GOT3 (cell line): ENCODE measurements around the gene CDCP1.
"Not testable (repeated sequence)": the region's sequence is repeated elsewhere in the genome, so short reads cannot be mapped to it uniquely, and the experiment has no call there.

Experiments
- DNase-seq: peaks from one replicate; lab custom pipeline; 2025; ENCODE audit warnings: mixed read lengths; lab: John Stamatoyannopoulos, UW

Gene CDCP1

GRCh38 chr3:45056608-45057301 lies 89.4 kb downstream of the CDCP1 start:
- no peak for DNase-seq

- DNase-seq: no peak
These were observed 90.6 kb downstream of the CDCP1 start for GRCh38 chr3:45055411-45056143.

GRCh38 chr3:45055032-45055410 lies 91.2 kb downstream of the CDCP1 start:
- DNase-seq: no peak

GRCh38 chr3:45054196-45054857 lies 91.9 kb downstream of the CDCP1 start:
- peak; percentile 12 for DNase-seq

GRCh38 chr3:45053805-45054195 lies 92.4 kb downstream of the CDCP1 start:
- DNase-seq: not testable (repeated sequence)

GRCh38 chr3:45051685-45052084 lies 94.5 kb downstream of the CDCP1 start:
- no peak for DNase-seq

- DNase-seq: no peak
These were observed 96.4 kb downstream of the CDCP1 start for GRCh38 chr3:45049807-45050206.

GRCh38 chr3:45048244-45048643 lies 97.9 kb downstream of the CDCP1 start:
- DNase-seq: no peak

- no peak for DNase-seq
These were observed 102.4 kb downstream of the CDCP1 start for GRCh38 chr3:45043728-45044299.

- DNase-seq: no peak
These were observed 104.0 kb downstream of the CDCP1 start for GRCh38 chr3:45042162-45042561.

- DNase-seq: no peak
These were observed 104.5 kb downstream of the CDCP1 start for GRCh38 chr3:45041666-45042065.

- peak; percentile 77 for DNase-seq
These were observed 108.3 kb downstream of the CDCP1 start for GRCh38 chr3:45037720-45038455.

- DNase-seq: no peak
These were observed 110.5 kb downstream of the CDCP1 start for GRCh38 chr3:45035441-45036301.

GRCh38 chr3:45034612-45035252 lies 111.4 kb downstream of the CDCP1 start:
- no peak for DNase-seq

- no peak for DNase-seq
These were observed 112.4 kb downstream of the CDCP1 start for GRCh38 chr3:45033791-45034190.
